Activated CD8-positive, alpha-beta memory T cell treated with anti-CD3 and anti-CD28 coated beads for 48 hours (primary cell): Measurements from ENCODE around the gene ZFP91.
A peak's percentile ranks its signal among the peaks of the same experiment; 100 is the strongest.
"Not testable (repeated sequence)": the region's sequence is repeated elsewhere in the genome, so short reads cannot be mapped to it uniquely, and the experiment has no call there.

Source experiments
- DNase-seq, 3 experiments: peaks; one replicate each; pipeline ENCODE4 v3.0.0-alpha.2; 2020; ENCODE audit warnings: low read depth in 2 of 3, low spot score in 2 of 3

ZFP91 gene, protein sequence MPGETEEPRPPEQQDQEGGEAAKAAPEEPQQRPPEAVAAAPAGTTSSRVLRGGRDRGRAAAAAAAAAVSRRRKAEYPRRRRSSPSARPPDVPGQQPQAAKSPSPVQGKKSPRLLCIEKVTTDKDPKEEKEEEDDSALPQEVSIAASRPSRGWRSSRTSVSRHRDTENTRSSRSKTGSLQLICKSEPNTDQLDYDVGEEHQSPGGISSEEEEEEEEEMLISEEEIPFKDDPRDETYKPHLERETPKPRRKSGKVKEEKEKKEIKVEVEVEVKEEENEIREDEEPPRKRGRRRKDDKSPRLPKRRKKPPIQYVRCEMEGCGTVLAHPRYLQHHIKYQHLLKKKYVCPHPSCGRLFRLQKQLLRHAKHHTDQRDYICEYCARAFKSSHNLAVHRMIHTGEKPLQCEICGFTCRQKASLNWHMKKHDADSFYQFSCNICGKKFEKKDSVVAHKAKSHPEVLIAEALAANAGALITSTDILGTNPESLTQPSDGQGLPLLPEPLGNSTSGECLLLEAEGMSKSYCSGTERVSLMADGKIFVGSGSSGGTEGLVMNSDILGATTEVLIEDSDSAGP

DNA sequence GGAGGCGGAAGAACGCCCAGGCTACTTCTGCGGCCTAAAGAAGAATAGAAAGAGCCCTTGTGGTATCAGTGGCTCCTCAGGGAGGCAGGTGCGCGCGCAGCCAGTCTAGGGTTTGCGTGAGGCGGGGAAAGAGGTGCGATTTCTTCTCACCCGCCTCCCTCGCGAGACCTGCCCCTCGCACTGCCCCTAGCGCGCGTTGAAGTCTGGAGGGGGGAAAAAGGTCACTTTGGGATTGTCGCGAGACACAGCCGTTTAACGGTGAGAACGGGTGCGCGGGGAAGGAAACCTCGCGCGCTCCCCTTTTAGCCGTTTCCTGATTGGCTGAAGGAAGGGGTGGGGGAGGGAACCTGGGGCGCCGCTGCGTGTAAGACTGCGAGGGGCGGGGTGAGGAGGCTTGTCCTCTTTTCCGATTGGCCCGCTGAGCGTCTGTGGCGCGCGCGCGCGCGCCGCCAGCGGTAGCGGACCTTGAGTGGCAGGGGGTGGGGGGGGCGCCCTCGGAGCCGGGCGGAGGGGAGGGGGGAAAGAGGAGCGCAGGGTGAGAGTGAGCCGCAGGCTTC, at the start of gene ZFP91:
ZFP91 (plus strand) TSS at position 429 of the 557 bp plus-strand sequence. CDS start 219 bp downstream, outside the sequence.
- DNase-seq = peak; percentile 89 to 93 (median 89)

DNA sequence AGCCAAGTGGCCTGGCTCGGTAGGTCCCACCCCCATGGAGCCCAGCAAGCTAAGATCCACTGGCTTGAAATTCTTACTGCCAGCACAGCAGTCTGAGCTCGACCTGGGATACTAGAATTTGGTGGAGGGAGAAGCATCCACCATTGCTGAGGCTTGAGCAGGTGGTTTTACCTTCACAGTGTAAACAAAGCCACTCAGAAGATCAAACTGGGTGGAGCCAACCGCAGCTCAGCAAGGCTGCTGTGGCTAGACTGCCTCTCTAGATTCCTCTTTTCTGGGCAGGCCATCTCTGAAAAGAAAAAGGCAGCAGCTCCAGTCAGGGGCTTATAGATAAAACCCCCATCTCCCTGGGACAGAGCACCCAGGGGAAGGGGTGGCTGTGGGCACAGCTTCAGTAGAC, 48.6 kb upstream of the ZFP91 start:
- DNase-seq = no peak

- DNase-seq = no peak
These were observed 47.0 kb upstream of the ZFP91 start for GRCh38 chr11:58531865-58532341.

GRCh38 chr11:58546841-58547240, 32.0 kb upstream of the ZFP91 start:
- DNase-seq = no peak

DNA sequence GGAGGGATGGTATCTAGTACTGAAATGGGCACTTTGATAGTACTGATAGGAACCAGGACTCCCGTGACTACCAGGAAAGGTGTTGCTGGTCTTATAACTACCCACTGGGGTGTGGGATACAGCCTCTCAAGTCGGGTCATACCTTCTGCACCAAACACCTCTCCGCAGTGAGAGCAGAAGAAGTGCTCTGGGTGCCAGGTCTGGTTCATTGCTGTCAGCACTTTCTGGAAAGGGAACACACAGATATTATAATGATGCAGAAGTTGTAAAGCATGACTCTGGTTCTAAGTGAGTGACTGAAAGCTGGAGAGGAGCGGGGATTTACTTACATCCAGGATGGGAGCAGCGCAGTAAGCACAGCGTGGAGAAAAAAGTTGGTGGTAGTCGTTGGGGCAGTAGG, 29.2 kb upstream of the ZFP91 start:
- no peak for DNase-seq

- DNase-seq = no peak
These were observed 18.0 kb upstream of the ZFP91 start for GRCh38 chr11:58560842-58561241.

DNA sequence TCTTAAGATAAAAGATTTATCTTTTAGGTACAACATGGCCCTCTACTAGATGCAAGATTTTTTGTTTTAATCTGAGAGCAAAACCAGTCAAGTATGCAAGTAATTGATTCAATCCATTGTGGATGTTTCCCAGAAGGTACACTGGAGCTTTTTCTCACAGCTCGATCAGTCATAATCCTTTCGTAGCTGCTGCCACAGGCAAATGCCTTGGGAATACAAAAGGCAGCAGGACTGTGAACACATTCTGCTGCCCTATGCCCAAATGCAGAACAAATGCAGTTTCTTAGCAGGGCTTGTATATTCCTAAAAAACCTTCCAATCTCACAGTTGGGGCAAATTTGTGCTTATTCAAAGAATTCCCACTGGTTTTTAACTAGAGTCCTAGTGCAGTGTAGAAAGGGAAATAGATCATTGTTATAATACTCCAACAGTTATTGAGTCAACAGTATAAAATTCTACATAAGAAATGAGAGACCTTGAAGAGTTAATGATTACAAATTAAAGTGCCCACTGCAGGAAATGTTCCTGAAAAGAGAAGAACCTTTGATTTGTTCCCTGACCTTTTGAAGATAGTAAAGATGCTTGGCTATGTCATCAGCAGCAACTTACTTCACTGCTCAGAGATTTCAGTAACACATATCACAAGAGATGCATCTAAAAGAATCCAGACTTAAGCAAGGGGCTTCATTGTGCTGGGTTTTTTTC, 17.3 kb upstream of the ZFP91 start:
- DNase-seq = no peak

DNA sequence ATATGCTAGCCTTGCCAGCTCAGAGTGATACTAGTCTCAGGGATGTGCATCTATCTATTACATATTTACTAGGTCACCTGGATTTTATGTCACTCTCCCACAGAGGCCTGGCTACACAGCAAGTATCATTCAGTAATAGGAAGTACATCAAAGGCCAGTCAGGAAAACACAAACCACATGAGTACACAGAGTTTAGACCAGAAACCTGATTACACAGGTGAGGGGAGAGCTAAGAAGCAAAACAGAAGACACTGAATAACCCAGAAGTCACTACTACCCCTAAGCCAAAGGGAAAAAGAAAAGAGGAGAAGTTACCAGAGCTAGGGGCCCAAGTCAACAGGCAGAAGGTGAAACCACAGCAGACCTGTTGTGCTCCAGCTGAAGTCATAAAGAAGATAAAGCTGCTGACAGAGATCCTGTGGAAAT, 16.5 kb upstream of the ZFP91 start:
- no peak for DNase-seq

DNA sequence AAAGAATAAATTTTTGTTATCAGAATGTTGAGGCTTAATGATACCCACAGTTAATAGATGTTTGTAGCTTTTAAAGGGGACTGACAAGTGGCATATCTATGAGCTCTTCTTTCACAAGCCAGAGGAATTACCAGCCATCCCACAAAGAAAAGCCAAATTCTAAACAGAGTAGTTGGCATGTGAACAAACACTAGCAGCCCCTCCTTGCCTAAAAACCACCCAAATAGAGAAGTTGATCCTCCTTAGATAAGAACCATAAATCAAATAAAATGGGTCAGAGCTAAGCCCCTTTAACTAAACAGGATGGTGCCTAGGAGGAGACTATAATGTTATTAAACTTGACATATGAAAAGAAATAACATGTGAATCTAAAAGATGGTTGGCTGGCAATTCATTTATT, 14.6 kb upstream of the ZFP91 start:
- DNase-seq = no peak

DNA sequence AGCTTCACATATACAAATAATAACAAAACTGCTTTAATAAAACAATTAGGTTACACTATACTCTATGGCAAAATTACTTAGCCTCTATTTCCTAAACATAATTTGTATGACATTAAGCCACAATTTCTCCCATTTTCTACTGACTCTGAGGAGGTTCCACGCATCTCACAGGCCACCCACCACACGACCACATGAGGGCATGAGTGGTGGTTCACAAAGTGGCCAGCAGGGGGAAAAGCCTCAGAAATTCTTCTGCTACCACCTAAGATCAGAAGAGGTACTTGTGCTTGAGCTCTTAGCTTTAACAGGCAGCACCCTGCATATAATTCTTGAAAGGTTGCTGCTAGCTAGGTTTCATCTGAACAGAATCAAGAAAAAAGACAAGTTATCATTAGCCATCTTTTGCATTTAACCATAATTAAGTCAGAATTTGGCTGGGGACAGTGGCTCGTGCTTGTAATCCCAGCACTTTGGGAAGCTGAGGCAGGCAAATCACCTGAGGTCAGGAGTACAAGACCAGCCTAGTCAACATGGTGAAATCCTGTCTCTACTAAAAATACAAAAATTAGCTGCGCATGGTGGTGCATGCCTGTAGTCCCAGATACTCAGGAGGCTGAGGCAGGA, 10.9 kb upstream of the ZFP91 start:
- DNase-seq = peak; percentile 36 to 45 (median 44)

GRCh38 chr11:58572906-58573305, 6.0 kb upstream of the ZFP91 start:
- DNase-seq = not testable (repeated sequence)

- DNase-seq = no peak
These were observed 5.3 kb upstream of the ZFP91 start for GRCh38 chr11:58573451-58574104.

DNA sequence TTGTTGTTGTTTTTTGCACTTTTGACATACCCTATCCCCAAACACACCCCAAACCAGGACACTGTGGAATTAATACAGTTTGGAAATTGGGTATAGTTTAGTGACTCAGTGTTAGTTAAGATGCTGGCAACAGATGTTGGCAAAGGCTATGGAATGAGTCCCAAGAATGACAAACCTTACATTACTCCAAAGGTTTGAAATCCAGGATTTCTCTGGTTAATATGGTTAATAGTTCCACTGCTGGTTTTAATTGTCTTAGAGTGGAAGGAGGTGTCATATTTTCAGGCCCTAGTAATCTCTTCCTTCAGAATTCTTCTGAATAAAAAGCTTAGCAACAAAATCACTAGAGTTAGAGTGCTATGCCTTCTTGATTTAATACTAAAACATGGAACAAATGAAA, 4.0 kb upstream of the ZFP91 start:
- DNase-seq = no peak

GRCh38 chr11:58575377-58576020, 3.4 kb upstream of the ZFP91 start, which contains the start of gene LPXN:
Gene LPXN, minus strand, starts transcription at chr11:58575856. Its CDS starts 84 bp downstream, at chr11:58575772.
- DNase-seq = no peak

- no peak for DNase-seq
These were observed 1.9 kb upstream of the ZFP91 start for GRCh38 chr11:58576887-58577471.

GRCh38 chr11:58577555-58578135, 1.2 kb upstream of the ZFP91 start:
- peak; percentile 51 to 60 (median 58) for DNase-seq

DNA sequence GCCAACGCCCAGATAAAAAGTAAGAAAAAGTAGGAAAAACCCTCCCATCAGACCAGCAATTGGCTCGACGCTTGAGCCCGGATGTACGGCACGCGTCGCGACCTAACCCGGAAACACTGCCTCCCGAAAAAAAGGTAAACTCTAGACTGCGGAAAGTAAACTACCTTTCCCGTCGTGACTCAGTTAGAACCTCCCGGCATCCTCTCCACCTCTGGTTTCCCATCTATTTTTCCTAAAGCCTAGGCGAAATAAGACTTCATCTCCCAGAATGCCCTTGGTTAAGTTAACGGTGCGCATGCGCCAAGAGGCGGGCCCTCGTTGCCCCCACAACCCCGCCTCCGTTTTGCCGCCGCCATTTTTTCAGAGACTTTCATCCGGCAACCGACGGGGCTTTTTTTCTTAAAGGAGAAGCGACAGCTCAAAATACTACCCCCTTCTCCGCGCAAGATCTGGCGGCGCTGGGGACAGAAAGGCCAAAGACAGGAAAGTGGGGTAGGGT, 678 bp upstream of the ZFP91 start:
- peak; percentile 79 to 87 (median 80) for DNase-seq

DNA sequence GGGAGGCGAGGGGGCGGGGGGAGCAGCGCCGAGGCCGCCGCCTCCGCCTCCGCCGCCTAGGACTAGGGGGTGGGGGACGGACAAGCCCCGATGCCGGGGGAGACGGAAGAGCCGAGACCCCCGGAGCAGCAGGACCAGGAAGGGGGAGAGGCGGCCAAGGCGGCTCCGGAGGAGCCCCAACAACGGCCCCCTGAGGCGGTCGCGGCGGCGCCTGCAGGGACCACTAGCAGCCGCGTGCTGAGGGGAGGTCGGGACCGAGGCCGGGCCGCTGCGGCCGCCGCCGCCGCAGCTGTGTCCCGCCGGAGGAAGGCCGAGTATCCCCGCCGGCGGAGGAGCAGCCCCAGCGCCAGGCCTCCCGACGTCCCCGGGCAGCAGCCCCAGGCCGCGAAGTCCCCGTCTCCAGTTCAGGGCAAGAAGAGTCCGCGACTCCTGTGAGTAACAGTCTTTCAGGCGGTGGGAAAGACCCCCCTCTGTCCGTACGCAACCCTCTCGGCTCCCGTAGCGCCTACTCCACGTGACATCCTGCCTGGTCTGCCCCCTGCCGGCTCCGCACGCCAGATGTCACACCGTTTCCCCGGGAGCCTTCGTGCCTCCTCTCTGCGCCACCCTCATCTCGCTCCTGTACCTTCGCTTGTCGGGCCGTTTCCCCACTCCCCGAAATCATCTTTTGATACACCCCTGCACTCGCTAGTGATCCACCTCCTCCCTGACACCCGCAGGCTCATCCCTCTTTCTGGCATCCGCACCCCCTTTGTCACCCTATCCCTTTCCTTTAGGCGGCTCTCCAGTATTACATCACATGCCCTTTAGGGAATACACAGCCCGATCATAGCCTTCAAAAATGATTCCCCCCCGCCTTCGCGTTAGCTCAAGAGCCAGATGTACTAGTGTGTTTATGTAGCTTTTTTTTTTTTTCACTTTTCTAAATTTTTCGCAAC, 598 bp downstream of the ZFP91 start:
- peak; percentile 62 to 82 (median 71) for DNase-seq
